Measurements from ENCODE around the gene NIBAN1.

The NIBAN1 gene, protein sequence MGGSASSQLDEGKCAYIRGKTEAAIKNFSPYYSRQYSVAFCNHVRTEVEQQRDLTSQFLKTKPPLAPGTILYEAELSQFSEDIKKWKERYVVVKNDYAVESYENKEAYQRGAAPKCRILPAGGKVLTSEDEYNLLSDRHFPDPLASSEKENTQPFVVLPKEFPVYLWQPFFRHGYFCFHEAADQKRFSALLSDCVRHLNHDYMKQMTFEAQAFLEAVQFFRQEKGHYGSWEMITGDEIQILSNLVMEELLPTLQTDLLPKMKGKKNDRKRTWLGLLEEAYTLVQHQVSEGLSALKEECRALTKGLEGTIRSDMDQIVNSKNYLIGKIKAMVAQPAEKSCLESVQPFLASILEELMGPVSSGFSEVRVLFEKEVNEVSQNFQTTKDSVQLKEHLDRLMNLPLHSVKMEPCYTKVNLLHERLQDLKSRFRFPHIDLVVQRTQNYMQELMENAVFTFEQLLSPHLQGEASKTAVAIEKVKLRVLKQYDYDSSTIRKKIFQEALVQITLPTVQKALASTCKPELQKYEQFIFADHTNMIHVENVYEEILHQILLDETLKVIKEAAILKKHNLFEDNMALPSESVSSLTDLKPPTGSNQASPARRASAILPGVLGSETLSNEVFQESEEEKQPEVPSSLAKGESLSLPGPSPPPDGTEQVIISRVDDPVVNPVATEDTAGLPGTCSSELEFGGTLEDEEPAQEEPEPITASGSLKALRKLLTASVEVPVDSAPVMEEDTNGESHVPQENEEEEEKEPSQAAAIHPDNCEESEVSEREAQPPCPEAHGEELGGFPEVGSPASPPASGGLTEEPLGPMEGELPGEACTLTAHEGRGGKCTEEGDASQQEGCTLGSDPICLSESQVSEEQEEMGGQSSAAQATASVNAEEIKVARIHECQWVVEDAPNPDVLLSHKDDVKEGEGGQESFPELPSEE

DNA sequence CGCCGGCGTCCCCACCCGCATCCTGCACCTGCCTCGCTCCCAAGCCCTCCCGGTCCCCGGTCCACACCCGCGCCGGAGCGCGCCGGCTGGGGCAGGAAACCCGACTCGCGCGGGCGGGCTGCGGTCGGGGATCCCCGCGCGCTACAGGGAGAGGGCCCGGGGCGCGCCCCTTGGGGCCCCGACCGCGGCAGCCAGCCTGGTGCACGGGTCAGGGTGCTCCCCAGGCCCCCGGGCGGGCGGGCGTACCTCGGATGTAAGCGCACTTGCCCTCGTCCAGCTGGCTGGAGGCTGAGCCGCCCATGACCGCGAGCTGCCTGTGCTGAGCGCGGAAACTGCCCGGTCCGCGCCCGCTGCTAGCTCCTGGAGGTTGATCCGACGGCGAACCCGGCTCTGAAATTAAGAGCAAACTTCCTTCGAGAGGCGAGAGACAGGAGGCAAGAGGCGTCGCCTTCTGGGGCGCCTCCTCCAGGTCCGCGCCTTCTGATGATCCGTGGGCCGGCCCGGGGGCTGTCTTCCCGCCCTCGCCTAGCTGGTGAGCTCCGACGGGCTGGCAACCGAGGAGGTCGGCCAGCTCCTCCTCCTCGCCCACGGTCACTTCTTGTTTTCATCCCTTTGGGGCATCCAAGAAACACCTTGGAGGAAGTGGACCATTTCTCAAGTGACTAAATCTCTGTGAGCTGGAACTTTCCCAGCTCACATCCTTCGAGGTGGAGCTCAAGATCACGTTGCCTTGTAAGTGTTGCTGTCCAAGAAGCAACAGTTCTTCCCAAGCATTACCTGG is at the start of gene NIBAN1:
Gene NIBAN1 (minus strand): TSS at position 453 of the 781 bp plus-strand sequence. CDS start 152 bp downstream, at position 301.
- Mint-ChIP-seq H3K27ac (peak within 1 kb of the TSS in 2 of 3 experiments; percentile 21 to 29), H3K4me1 (peaks cover 17% of the 10 kb centered on the region), H3K36me3 (ENCODE audit: low read depth) (no peaks in the 10 kb centered on the region), H3K9me3 (no peaks in the 10 kb centered on the region), H3K4me3 (peak within 1 kb of the TSS; percentile 82 to 88 (median 88)), H3K27me3 (ENCODE audit: low read depth) (peaks cover 65% of the 10 kb centered on the region)
- TF ChIP-seq, protein P1, sequence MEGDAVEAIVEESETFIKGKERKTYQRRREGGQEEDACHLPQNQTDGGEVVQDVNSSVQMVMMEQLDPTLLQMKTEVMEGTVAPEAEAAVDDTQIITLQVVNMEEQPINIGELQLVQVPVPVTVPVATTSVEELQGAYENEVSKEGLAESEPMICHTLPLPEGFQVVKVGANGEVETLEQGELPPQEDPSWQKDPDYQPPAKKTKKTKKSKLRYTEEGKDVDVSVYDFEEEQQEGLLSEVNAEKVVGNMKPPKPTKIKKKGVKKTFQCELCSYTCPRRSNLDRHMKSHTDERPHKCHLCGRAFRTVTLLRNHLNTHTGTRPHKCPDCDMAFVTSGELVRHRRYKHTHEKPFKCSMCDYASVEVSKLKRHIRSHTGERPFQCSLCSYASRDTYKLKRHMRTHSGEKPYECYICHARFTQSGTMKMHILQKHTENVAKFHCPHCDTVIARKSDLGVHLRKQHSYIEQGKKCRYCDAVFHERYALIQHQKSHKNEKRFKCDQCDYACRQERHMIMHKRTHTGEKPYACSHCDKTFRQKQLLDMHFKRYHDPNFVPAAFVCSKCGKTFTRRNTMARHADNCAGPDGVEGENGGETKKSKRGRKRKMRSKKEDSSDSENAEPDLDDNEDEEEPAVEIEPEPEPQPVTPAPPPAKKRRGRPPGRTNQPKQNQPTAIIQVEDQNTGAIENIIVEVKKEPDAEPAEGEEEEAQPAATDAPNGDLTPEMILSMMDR (IDR thresholded peaks at IDR 0.05; ENCODE audit: unreplicated experiment in 3 of 3), result no peak

DNA sequence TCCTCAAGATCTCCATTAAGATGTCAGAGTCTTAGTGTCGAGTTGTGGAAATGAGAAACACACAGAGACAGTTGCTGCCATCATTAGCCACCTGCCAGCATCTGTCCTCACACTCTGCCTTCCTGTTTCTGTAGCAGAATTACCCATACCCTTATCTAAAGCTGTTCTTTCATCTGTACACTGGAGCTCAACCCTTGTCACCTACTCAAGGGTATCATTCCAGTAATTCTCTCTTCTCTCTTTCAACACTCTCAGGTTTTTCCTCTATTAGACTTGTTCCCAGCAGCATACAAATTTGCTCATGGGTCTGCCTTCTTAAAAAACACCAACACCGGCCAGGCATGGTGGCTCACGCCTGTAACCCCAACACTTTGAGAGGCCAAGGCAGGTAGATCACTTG is 43.7 kb upstream of the NIBAN1 start:
- Mint-ChIP-seq H3K4me3 (no peak overlapping the region), H3K27me3 (ENCODE audit: low read depth) (no peaks in the 10 kb centered on the region), H3K4me1 (no peaks in the 10 kb centered on the region), H3K27ac (no peak overlapping the region), H3K36me3 (ENCODE audit: low read depth) (no peaks in the 10 kb centered on the region), H3K9me3 (peaks cover 6% of the 10 kb centered on the region)
- TF ChIP-seq, protein P1 (IDR thresholded peaks at IDR 0.05; ENCODE audit: unreplicated experiment in 3 of 3), result no peak

DNA sequence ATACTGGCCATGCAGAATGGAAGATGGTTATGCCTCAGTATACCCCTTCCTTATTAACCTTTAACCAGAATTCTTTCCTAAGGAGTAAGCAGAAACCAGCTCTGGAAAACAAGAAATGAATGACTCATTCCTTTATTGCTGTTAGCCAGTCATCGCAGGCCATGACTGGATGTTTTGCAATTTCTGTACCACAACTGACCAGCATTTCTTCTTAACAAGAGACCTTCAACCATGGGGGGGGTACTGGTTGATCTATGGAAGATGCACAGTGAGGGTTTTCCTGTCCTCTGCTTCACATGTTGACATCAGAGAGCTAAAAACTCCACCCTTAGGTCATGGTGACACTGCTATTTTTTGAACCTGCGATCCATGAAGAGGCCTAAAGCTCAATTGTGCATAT is 43.0 kb upstream of the NIBAN1 start:
- TF ChIP-seq, protein P1 (IDR thresholded peaks at IDR 0.05; ENCODE audit: unreplicated experiment in 3 of 3), result no peak
- H3K27me3 Mint-ChIP-seq (ENCODE audit: low read depth), result no peaks in the 10 kb centered on the region
- H3K9me3 Mint-ChIP-seq, result no peaks in the 10 kb centered on the region
- H3K4me1 Mint-ChIP-seq, result no peaks in the 10 kb centered on the region
- H3K36me3 Mint-ChIP-seq (ENCODE audit: low read depth), result no peaks in the 10 kb centered on the region
- no peak overlapping the region for H3K27ac Mint-ChIP-seq
- H3K4me3 Mint-ChIP-seq, result no peak overlapping the region

DNA sequence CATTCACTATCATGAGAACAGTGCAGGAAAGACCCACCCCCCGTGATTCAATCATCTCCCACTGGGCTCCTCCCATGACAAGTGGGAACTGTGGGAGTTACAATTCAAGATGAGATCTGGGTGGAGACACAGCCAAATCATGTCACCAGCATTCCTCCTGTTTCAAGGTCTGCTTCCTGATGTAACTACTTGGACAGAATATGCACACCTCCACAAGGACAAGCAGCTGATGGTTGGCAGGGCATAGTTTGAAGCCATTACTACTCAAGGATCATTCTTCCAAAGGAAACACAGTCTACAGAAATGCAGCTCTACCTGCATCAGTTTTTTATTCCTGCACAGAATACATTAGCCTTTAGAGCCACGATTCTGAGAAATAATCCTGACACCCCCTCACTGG is 42.6 kb upstream of the NIBAN1 start:
- no peaks in the 10 kb centered on the region for H3K4me1 Mint-ChIP-seq
- H3K4me3 Mint-ChIP-seq, result no peak overlapping the region
- H3K27me3 Mint-ChIP-seq (ENCODE audit: low read depth), result no peaks in the 10 kb centered on the region
- TF ChIP-seq, protein P1 (IDR thresholded peaks at IDR 0.05; ENCODE audit: unreplicated experiment in 3 of 3), result no peak
- no peaks in the 10 kb centered on the region for H3K36me3 Mint-ChIP-seq (ENCODE audit: low read depth)
- no peaks in the 10 kb centered on the region for H3K9me3 Mint-ChIP-seq
- no peak overlapping the region for H3K27ac Mint-ChIP-seq

DNA sequence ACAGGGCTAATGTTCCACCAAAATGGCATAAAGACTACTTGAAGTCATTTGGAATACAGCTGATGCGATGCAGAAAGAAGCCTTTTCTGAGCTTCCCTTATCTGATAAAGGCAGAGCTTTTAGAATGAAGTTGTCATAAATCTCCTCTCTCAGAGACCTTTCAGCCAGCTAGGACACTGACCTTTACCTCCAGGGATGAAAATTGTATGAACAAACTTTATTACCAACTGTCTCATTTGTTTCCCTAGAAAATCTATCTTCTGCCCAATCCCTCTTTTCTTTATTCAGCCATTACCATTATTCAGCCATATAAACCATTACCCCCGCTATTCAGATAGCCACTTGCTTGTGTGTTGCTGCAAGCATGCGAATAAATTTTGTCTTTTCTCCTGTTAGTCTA is 41.3 kb upstream of the NIBAN1 start:
- H3K27me3 Mint-ChIP-seq (ENCODE audit: low read depth), result peaks cover 6% of the 10 kb centered on the region
- no peaks in the 10 kb centered on the region for H3K4me1 Mint-ChIP-seq
- no peak overlapping the region for H3K27ac Mint-ChIP-seq
- H3K36me3 Mint-ChIP-seq (ENCODE audit: low read depth), result no peaks in the 10 kb centered on the region
- no peak overlapping the region for H3K4me3 Mint-ChIP-seq
- H3K9me3 Mint-ChIP-seq, result peaks cover 3% of the 10 kb centered on the region
- TF ChIP-seq, protein P1 (IDR thresholded peaks at IDR 0.05; ENCODE audit: unreplicated experiment in 3 of 3), result no peak

All from nephron (organoid).